Neuronal stem cell (in vitro differentiated cells): Measurements from ENCODE around the gene ELP1.
"Not testable (repeated sequence)": the region's sequence is repeated elsewhere in the genome, so short reads cannot be mapped to it uniquely, and the experiment has no call there.

Experiments
- DNase-seq: peaks from one replicate; pipeline ENCODE4 v3.0.0-alpha.2; 2013; ENCODE audit warnings: low spot score
- H2AFZ ChIP-seq: one replicate; pipeline ENCODE4 v1.6.1; 2013; ENCODE audit warnings: mild to moderate bottlenecking, low read length, inconsistent platforms
- H2AK5ac ChIP-seq: 2 replicates; pipeline ENCODE4 v1.6.1; 2013; ENCODE audit warnings: low read depth, mild to moderate bottlenecking, inconsistent platforms, low read length, moderate library complexity, mixed read lengths
- H2BK120ac ChIP-seq: 2 replicates; pipeline ENCODE4 v1.6.1; 2013; ENCODE audit warnings: low read depth, mild to moderate bottlenecking, inconsistent platforms, low read length, moderate library complexity, mixed read lengths
- H2BK12ac ChIP-seq: one replicate; pipeline ENCODE4 v1.6.1; 2013; ENCODE audit warnings: low read length, inconsistent platforms
- H2BK15ac ChIP-seq: 2 replicates; pipeline ENCODE4 v1.6.1; 2013; ENCODE audit warnings: mild to moderate bottlenecking, low read length, inconsistent platforms, mixed read lengths
- H2BK5ac ChIP-seq: one replicate; pipeline ENCODE4 v1.6.1; 2013; ENCODE audit warnings: inconsistent platforms, mild to moderate bottlenecking, low read length, moderate library complexity
- H3K14ac ChIP-seq: one replicate; pipeline ENCODE4 v1.6.1; 2013; ENCODE audit warnings: low read length, inconsistent platforms
- H3K18ac ChIP-seq: 2 replicates; pipeline ENCODE4 v1.6.1; 2013; ENCODE audit warnings: low read length, inconsistent platforms
- H3K23ac ChIP-seq: 2 replicates; pipeline ENCODE4 v1.6.1; 2013; ENCODE audit warnings: low read depth, mild to moderate bottlenecking, mixed read lengths, low read length, inconsistent platforms; ENCODE audit not compliant: poor library complexity
- H3K27ac ChIP-seq: replicated peaks from 3 replicates; pipeline ENCODE4 v1.5.1; 2013; ENCODE audit warnings: low read length, inconsistent platforms
- H3K27me3 ChIP-seq, 3 experiments: 2 replicates each; pipeline ENCODE4 v1.6.1; 2013; ENCODE audit warnings: low read length in 3 of 3, mild to moderate bottlenecking in 2 of 3, inconsistent platforms in 1 of 3, low read depth in 1 of 3, mixed read lengths in 1 of 3, moderate library complexity in 1 of 3; ENCODE audit not compliant: control insufficient read depth in 3 of 3, insufficient read depth in 3 of 3
- H3K36me3 ChIP-seq, 2 donors: replicated peaks in 1 of 2; 2 replicates each; pipeline ENCODE4 v1.6.1; 2013; ENCODE audit warnings: low read length in 2 of 2; ENCODE audit not compliant: control insufficient read depth in 2 of 2, insufficient read depth in 2 of 2
- H3K4ac ChIP-seq: 2 replicates; pipeline ENCODE4 v1.6.1; 2013; ENCODE audit warnings: inconsistent platforms, mild to moderate bottlenecking, low read length, moderate library complexity
- H3K4me1 ChIP-seq, 2 donors: 1 replicate in 1 of 2; 2 replicates in 1 of 2; pipeline ENCODE4 v1.6.1; 2013; ENCODE audit warnings: low read length in 2 of 2, low read depth in 1 of 2; ENCODE audit not compliant: control insufficient read depth in 2 of 2, insufficient read depth in 1 of 2
- H3K4me2 ChIP-seq: one replicate; pipeline ENCODE4 v1.6.1; 2013; ENCODE audit warnings: mild to moderate bottlenecking, low read length, inconsistent platforms; ENCODE audit not compliant: insufficient read depth, poor library complexity, severe bottlenecking
- H3K4me3 ChIP-seq, 2 donors: 2 replicates each; pipeline ENCODE4 v1.5.1; 2013; ENCODE audit warnings: low read length in 2 of 2, mild to moderate bottlenecking in 2 of 2, inconsistent platforms in 1 of 2, moderate library complexity in 1 of 2
- H3K79me1 ChIP-seq: one replicate; pipeline ENCODE4 v1.6.1; 2013; ENCODE audit warnings: low read depth, mild to moderate bottlenecking, inconsistent platforms, low read length, moderate library complexity
- H3K9ac ChIP-seq: one replicate; pipeline ENCODE4 v1.6.1; 2013; ENCODE audit warnings: mild to moderate bottlenecking, low read depth, low read length, inconsistent platforms; ENCODE audit not compliant: poor library complexity
- H3K9me3 ChIP-seq, 2 donors: replicated peaks in 1 of 2; 2 replicates each; pipeline versions ENCODE3 to v1.6.1; 2013; ENCODE audit warnings: low read length in 2 of 2, mild to moderate bottlenecking in 2 of 2, inconsistent platforms in 1 of 2, low read depth in 1 of 2, mixed read lengths in 1 of 2, moderate library complexity in 1 of 2; ENCODE audit not compliant: control insufficient read depth in 2 of 2, insufficient read depth in 1 of 2
- H4K8ac ChIP-seq: one replicate; pipeline ENCODE4 v1.6.1; 2013; ENCODE audit warnings: low read depth, mild to moderate bottlenecking, inconsistent platforms, low read length, moderate library complexity
- H4K91ac ChIP-seq: one replicate; pipeline ENCODE4 v1.6.1; 2013; ENCODE audit warnings: low read length, low read depth, mild to moderate bottlenecking, inconsistent platforms; ENCODE audit not compliant: poor library complexity
- WGBS, 2 donors: extraction: QIAGEN DNeasy Blood & Tissue Kit; methylation state at CpG; one replicate each; pipeline ENCODE4 v1.1.7; 2013; ENCODE audit warnings: missing lambda C conversion rate in 2 of 2, mixed read lengths in 1 of 2; ENCODE audit not compliant: insufficient read length in 2 of 2, insufficient replicate concordance in 1 of 2; ENCODE audit errors: extremely low coverage in 2 of 2; 5-methylcytosine and 5-hydroxymethylcytosine counted together

Gene ELP1

GRCh38 chr9:108889649-108890067 lies 44.3 kb downstream of the ELP1 start:
- Histone ChIP-seq H3K9ac (no peak overlapping the region), H2BK5ac (no peak overlapping the region), H3K4me1 (no peaks in the 10 kb centered on the region), H2AFZ (no peak overlapping the region), H2BK120ac (no peak overlapping the region), H3K79me1 (no peaks in the 10 kb centered on the region), H3K27ac (no peak overlapping the region), H3K4me3 (no peak overlapping the region), H3K4me2 (no peak overlapping the region), H3K23ac (no peak overlapping the region), H3K4ac (no peak overlapping the region), H3K36me3 (peaks cover 29 to 94% of the 10 kb centered on the region in 2 donors), H2BK12ac (no peak overlapping the region), H3K14ac (no peak overlapping the region), H2BK15ac (no peak overlapping the region), H3K27me3 (no peaks in the 10 kb centered on the region), H3K18ac (no peak overlapping the region), H4K91ac (no peak overlapping the region), H4K8ac (no peak overlapping the region), H3K9me3 (peaks cover 0 to 6% of the 10 kb centered on the region in 2 donors), H2AK5ac (no peak overlapping the region)
- no peak for DNase-seq
- no CpG with 5 or more reads among the region's 4 CpGs for WGBS, 2 donors

GRCh38 chr9:108886594-108887271 lies 47.2 kb downstream of the ELP1 start:
- H3K4me2 ChIP-seq, H3K27me3 ChIP-seq, H2AK5ac ChIP-seq, DNase-seq, H2AFZ ChIP-seq, H4K91ac ChIP-seq, H3K14ac ChIP-seq, H3K23ac ChIP-seq, H2BK15ac ChIP-seq, H3K18ac ChIP-seq, H3K4me3 ChIP-seq, H2BK120ac ChIP-seq, H3K9me3 ChIP-seq, H3K27ac ChIP-seq, H3K4me1 ChIP-seq, H2BK12ac ChIP-seq, H3K9ac ChIP-seq, H3K4ac ChIP-seq, H2BK5ac ChIP-seq, H4K8ac ChIP-seq, H3K79me1 ChIP-seq: not testable (repeated sequence)
- peaks cover 24 to 88% of the 10 kb centered on the region in 2 donors for H3K36me3 ChIP-seq
- no CpG with 5 or more reads among the region's 3 CpGs for WGBS, 2 donors

GRCh38 chr9:108885643-108886348 lies 48.1 kb downstream of the ELP1 start:
- Histone ChIP-seq H3K4ac (no peak overlapping the region), H3K36me3 (peaks cover 19 to 87% of the 10 kb centered on the region in 2 donors), H3K9ac (no peak overlapping the region), H3K4me2 (no peak overlapping the region), H3K18ac (no peak overlapping the region), H2BK120ac (no peak overlapping the region), H2BK5ac (no peak overlapping the region), H3K4me1 (no peaks in the 10 kb centered on the region), H3K27ac (no peak overlapping the region), H4K8ac (no peak overlapping the region), H3K27me3 (no peaks in the 10 kb centered on the region), H3K4me3 (no peak overlapping the region), H3K23ac (no peak overlapping the region), H2AFZ (no peak overlapping the region), H2BK15ac (no peak overlapping the region), H3K9me3 (peaks cover 0 to 9% of the 10 kb centered on the region in 2 donors), H3K79me1 (no peaks in the 10 kb centered on the region), H3K14ac (no peak overlapping the region), H4K91ac (no peak overlapping the region), H2BK12ac (no peak overlapping the region), H2AK5ac (no peak overlapping the region)
- no CpG with 5 or more reads among the region's 1 CpG for WGBS, 2 donors
- DNase-seq, result no peak

GRCh38 chr9:108884701-108885100 lies 49.2 kb downstream of the ELP1 start:
- no peak overlapping the region for H3K9ac ChIP-seq
- H3K27me3 ChIP-seq, result no peaks in the 10 kb centered on the region
- H3K14ac ChIP-seq, result no peak overlapping the region
- no peak overlapping the region for H2BK15ac ChIP-seq
- H2BK120ac ChIP-seq, result no peak overlapping the region
- no peak overlapping the region for H4K91ac ChIP-seq
- H3K79me1 ChIP-seq, result no peaks in the 10 kb centered on the region
- no peak overlapping the region for H3K27ac ChIP-seq
- no peak overlapping the region for H3K4me3 ChIP-seq
- H3K18ac ChIP-seq, result no peak overlapping the region
- peaks cover 0 to 9% of the 10 kb centered on the region in 2 donors for H3K9me3 ChIP-seq
- no peak overlapping the region for H3K23ac ChIP-seq
- H2AK5ac ChIP-seq, result no peak overlapping the region
- WGBS, 2 donors, result no CpG with 5 or more reads among the region's 3 CpGs
- H3K4ac ChIP-seq, result no peak overlapping the region
- H3K36me3 ChIP-seq, result peaks cover 17 to 87% of the 10 kb centered on the region in 2 donors
- no peak for DNase-seq
- no peak overlapping the region for H2BK12ac ChIP-seq
- no peak overlapping the region for H4K8ac ChIP-seq
- no peak overlapping the region for H3K4me2 ChIP-seq
- H2BK5ac ChIP-seq, result no peak overlapping the region
- no peaks in the 10 kb centered on the region for H3K4me1 ChIP-seq
- no peak overlapping the region for H2AFZ ChIP-seq
